HL-60 (cell line): ENCODE measurements around the gene MAB21L4.

Experiments
- CTCF ChIP-seq: IDR thresholded peaks from one replicate; pipeline ENCODE4 v1.5.1; 2011; ENCODE audit warnings: low read length, control low read depth, inconsistent platforms; ENCODE audit not compliant: insufficient read depth
- GABPA ChIP-seq: IDR thresholded peaks from 2 replicates; pipeline ENCODE4 v1.6.1; 2012; ENCODE audit warnings: low read depth
- POLR2AphosphoS5 ChIP-seq: IDR thresholded peaks from 2 replicates; pipeline ENCODE4 v1.6.1; 2012; ENCODE audit warnings: low read depth
- REST ChIP-seq: IDR thresholded peaks from 2 replicates; pipeline ENCODE4 v1.6.1; 2012; ENCODE audit warnings: low read depth; ENCODE audit not compliant: insufficient replicate concordance

- no peak for TF ChIP-seq POLR2AphosphoS5
- no peak for TF ChIP-seq REST
- no peak for TF ChIP-seq CTCF
- TF ChIP-seq GABPA = no peak
Measured at GRCh38 chr2:240930096-240930630, 34.2 kb upstream of the MAB21L4 start.
